ENCODE results near the gene ILKAP. TPM values are rescaled to one million over a fixed set of nuclear protein-coding genes. Genes with fewer than 3 reads are reported as not detected.

ILKAP gene
- polyA plus RNA-seq, 1 donor from 2014 or later, result 78.5 TPM

DNA sequence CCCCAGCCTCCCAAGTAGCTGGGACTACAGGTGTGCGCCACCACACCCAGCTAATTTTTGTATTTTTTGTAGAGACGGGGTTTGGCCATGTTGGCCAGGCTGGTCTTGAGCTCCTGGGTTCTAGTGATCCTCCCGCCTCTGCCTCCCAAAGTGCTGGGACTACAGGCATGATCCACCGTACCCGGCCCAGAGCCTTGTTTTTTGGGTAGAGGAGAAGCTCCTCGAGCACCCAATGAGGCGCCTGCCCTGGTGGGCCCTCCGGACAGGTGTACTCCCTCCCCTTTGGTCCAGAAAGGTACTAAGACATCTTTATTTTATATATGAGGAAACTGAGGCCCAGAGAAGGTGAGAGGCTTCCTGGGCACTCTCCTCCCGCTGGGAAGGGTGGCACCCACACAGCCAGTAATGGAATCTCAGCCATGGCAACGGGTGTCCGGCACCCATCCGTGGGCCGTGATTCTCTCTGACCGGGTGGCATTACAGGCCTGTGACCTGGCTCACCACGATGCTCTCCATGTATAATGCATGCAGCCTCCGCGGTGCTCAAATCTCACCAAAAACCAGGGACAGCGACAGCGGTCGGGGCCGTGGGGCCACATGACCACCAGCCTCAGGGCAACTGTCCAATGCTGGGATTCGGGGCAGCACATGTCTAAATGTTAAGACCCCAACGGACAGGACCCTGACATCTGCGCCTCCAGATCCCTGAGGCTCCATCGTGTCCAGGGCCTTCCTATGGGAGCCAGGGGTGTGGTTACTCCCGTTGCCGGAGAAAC is 81.8 kb downstream of the ILKAP start:
- Histone ChIP-seq H3K9me2 (ENCODE audit: insufficient read depth, low read length) (no peaks in the 10 kb centered on the region), H2AFZ (ENCODE audit: low read depth, low read length) (no peak overlapping the region)

DNA sequence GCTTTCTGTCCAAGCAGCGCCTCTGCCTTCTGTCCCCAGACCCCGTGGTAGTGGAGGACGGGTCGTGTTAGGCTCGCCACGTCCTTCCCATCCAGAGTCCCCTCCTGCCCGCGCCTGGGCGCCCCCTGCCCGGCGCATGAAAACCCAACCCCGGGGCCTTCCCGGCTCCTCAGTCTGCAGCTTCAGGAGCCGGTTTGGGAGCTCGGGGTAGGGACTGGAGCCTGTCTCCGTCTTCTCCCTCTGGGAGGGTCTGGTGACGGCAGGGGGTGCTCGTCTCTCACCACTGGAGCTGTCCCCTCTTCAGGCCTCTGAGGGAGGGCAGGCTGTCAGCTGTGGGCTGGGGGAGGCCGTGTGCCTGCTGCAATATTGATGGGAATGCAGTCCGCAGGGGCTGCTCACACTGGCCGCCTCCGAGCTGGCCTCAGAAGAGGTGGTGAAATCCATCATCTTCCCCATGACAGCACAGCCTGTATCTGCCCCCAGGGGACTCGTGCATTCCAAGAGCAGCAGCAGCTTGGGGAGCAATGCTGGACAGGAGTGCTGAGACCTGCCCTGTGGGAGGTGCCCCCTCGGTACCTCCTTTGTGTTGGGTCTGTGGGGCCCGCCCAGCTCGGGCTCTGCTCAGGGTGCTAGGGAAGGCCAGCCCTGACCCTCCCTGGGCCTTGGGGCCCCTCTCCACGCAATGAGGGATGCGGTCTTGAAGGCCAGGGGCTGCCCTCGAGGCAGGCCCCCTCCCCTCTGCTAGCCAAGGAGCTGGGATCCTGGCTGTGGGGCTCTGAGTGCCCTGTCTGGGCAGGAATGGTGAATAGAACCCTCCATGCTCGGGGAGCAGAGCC is 82.8 kb downstream of the ILKAP start:
- Histone ChIP-seq H3K4me3 (ENCODE audit: low read length) (no peak overlapping the region), H3K4me2 (ENCODE audit: low read length) (no peak overlapping the region), H2AFZ (ENCODE audit: low read depth, low read length) (no peak overlapping the region), H3K27me3 (ENCODE audit: insufficient read depth, low read depth, low read length) (no peaks in the 10 kb centered on the region), H4K20me1 (ENCODE audit: insufficient read depth) (no peaks in the 10 kb centered on the region), H3F3A (ENCODE audit: insufficient read depth, low read length, poor library complexity, severe bottlenecking) (no peaks in the 10 kb centered on the region), H3K27ac (ENCODE audit: low read length) (no peak overlapping the region), H3K36me3 (ENCODE audit: insufficient read depth, low read length) (no peaks in the 10 kb centered on the region), H3K9ac (ENCODE audit: low read length) (no peak overlapping the region), H3K79me2 (replicated peaks; ENCODE audit: insufficient read depth, low read length) (no peaks in the 10 kb centered on the region), H3K9me3 (ENCODE audit: low read length) (no peaks in the 10 kb centered on the region), H3K9me2 (ENCODE audit: insufficient read depth, low read length) (no peaks in the 10 kb centered on the region)
- TF ChIP-seq TAF1 (IDR thresholded peaks at IDR 0.05; ENCODE audit: low read depth) (no peak), SMC3 (conservative IDR thresholded peaks at IDR 0.05; ENCODE audit: poor library complexity) (no peak), RAD21 (conservative IDR thresholded peaks at IDR 0.05) (no peak)
- TF ChIP-seq, protein P1, sequence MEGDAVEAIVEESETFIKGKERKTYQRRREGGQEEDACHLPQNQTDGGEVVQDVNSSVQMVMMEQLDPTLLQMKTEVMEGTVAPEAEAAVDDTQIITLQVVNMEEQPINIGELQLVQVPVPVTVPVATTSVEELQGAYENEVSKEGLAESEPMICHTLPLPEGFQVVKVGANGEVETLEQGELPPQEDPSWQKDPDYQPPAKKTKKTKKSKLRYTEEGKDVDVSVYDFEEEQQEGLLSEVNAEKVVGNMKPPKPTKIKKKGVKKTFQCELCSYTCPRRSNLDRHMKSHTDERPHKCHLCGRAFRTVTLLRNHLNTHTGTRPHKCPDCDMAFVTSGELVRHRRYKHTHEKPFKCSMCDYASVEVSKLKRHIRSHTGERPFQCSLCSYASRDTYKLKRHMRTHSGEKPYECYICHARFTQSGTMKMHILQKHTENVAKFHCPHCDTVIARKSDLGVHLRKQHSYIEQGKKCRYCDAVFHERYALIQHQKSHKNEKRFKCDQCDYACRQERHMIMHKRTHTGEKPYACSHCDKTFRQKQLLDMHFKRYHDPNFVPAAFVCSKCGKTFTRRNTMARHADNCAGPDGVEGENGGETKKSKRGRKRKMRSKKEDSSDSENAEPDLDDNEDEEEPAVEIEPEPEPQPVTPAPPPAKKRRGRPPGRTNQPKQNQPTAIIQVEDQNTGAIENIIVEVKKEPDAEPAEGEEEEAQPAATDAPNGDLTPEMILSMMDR (IDR thresholded peaks at IDR 0.05; ENCODE audit: poor library complexity, severe bottlenecking), result no peak

More for the DNA sequence above, 81.8 kb downstream of the ILKAP start:
- H3K36me3 ChIP-seq (ENCODE audit: insufficient read depth, low read length), result no peaks in the 10 kb centered on the region
- no peak overlapping the region for H3K27ac ChIP-seq (ENCODE audit: low read length)
- H3K79me2 ChIP-seq (replicated peaks; ENCODE audit: insufficient read depth, low read length), result no peaks in the 10 kb centered on the region
- H3K27me3 ChIP-seq (ENCODE audit: insufficient read depth, low read depth, low read length), result no peaks in the 10 kb centered on the region
- H3K9me3 ChIP-seq (ENCODE audit: low read length), result no peaks in the 10 kb centered on the region
- no peak for TF ChIP-seq POLR2AphosphoS5 (IDR thresholded peaks at IDR 0.05)
- TF ChIP-seq RAD21 (conservative IDR thresholded peaks at IDR 0.05), result no peak
- TF ChIP-seq, protein P1 (IDR thresholded peaks at IDR 0.05; ENCODE audit: poor library complexity, severe bottlenecking), result no peak
- no peak for TF ChIP-seq SMC3 (conservative IDR thresholded peaks at IDR 0.05; ENCODE audit: poor library complexity)
- no peak overlapping the region for H3K4me2 ChIP-seq (ENCODE audit: low read length)
- no peaks in the 10 kb centered on the region for H3F3A ChIP-seq (ENCODE audit: insufficient read depth, low read length, poor library complexity, severe bottlenecking)
- H4K20me1 ChIP-seq (ENCODE audit: insufficient read depth), result no peaks in the 10 kb centered on the region
- H3K9ac ChIP-seq (ENCODE audit: low read length), result no peak overlapping the region
- H3K4me3 ChIP-seq (ENCODE audit: low read length), result no peak overlapping the region

Other genes starting within 250 kb of the ILKAP start
- 65.7 and 94.1 TPM in 2 replicates for gene UBE2F, start 236.7 kb downstream of the ILKAP start, polyA plus RNA-seq
- gene SCLY, start 142.7 kb downstream of the ILKAP start, polyA plus RNA-seq, result 15.9 and 16.4 TPM in 2 replicates
- 0.14 and 0.69 TPM in 2 replicates for gene ESPNL, start 103.4 kb downstream of the ILKAP start, polyA plus RNA-seq
- gene KLHL30, start 65.0 kb downstream of the ILKAP start, polyA plus RNA-seq, result not detected in 2 replicates
- 0.32 TPM in 1 of 2 replicates, not detected in the other for gene ERFE, start 44.7 kb downstream of the ILKAP start, polyA plus RNA-seq
- 236 and 237 TPM in 2 replicates for gene HES6, start 36.3 kb upstream of the ILKAP start, polyA plus RNA-seq
- gene PER2, start 84.9 kb upstream of the ILKAP start, polyA plus RNA-seq, result 2.6 and 3.2 TPM in 2 replicates
- 11.9 and 12.5 TPM in 2 replicates for gene TRAF3IP1, start 116.8 kb upstream of the ILKAP start, polyA plus RNA-seq
- gene ASB1, start 223.2 kb upstream of the ILKAP start, polyA plus RNA-seq, result 13.7 and 18.7 TPM in 2 replicates